Activated CD4-positive, alpha-beta memory T cell treated with anti-CD3 and anti-CD28 coated beads, Interleukin-2, amount 10 ng/mL, durations not matched to agents 7 days and 5 days (primary cell): Measurements from ENCODE around the gene SENP7. TPM values are rescaled to one million over a fixed set of nuclear protein-coding genes. Genes with fewer than 3 reads are reported as not detected.

Source experiments
- CTCF ChIA-PET: fragments of 350-600 bp; sonication (Branson Sonifier 250); formaldehyde crosslinking; loops from one replicate; lab custom pipeline; 2021; ENCODE audit warnings: antibody characterized with exemption, inconsistent platforms; lab: Charles Lee
- POLR2A ChIA-PET: fragments of 350-600 bp; sonication (Branson Sonifier 250); formaldehyde crosslinking; loops from one replicate; lab custom pipeline; 2021; ENCODE audit warnings: antibody characterized with exemption; lab: Charles Lee
- DNase-seq: peaks from one replicate; pipeline ENCODE4 v3.0.0-alpha.2; 2020
- H3K27ac Mint-ChIP-seq: one replicate; pipeline ENCODE4 v1.8.0; 2021; ENCODE audit warnings: mild to moderate bottlenecking, mixed read lengths
- H3K27me3 Mint-ChIP-seq: one replicate; pipeline ENCODE4 v1.8.0; 2021; ENCODE audit warnings: mixed read lengths
- H3K36me3 Mint-ChIP-seq: one replicate; pipeline ENCODE4 v1.8.0; 2021; ENCODE audit warnings: low read depth, mixed read lengths
- H3K4me1 Mint-ChIP-seq: one replicate; pipeline ENCODE4 v1.8.0; 2021; ENCODE audit warnings: mixed read lengths
- H3K4me3 Mint-ChIP-seq: one replicate; pipeline ENCODE4 v1.8.0; 2021; ENCODE audit warnings: mild to moderate bottlenecking, mixed read lengths
- H3K9me3 Mint-ChIP-seq: one replicate; pipeline ENCODE4 v1.8.0; 2021; ENCODE audit warnings: mixed read lengths
- total RNA-seq, 2 experiments: library from RNA; stranded (reverse); gene quantifications; one replicate each; pipeline ENCODE4 v1.2.3, GENCODE V29; 2021

SENP7 gene
- total RNA-seq, 2 experiments from 2014 or later = 28.3 to 30.5 TPM

GRCh38 chr3:101388706-101389105 lies 124.3 kb downstream of the SENP7 start:
- Mint-ChIP-seq H3K27me3 (no peaks in the 10 kb centered on the region), H3K27ac (no peak overlapping the region), H3K36me3 (peaks cover 54% of the 10 kb centered on the region), H3K9me3 (peaks cover 19% of the 10 kb centered on the region), H3K4me3 (no peak overlapping the region), H3K4me1 (peaks cover 19% of the 10 kb centered on the region)
- CTCF ChIA-PET = no interaction called here
- DNase-seq = no peak
- POLR2A ChIA-PET = interaction anchor here (1.5 kb wide), 1 partner anchor 123 kb away, joined by 3 read pairs; no protein-coding TSS in a partner anchor

- POLR2A ChIA-PET = no interaction called here
- CTCF ChIA-PET = no interaction called here
- Mint-ChIP-seq H3K36me3 (peaks cover 43% of the 10 kb centered on the region), H3K4me1 (peaks cover 19% of the 10 kb centered on the region), H3K9me3 (peaks cover 12% of the 10 kb centered on the region), H3K4me3 (no peak overlapping the region), H3K27ac (no peak overlapping the region), H3K27me3 (no peaks in the 10 kb centered on the region)
- DNase-seq = no peak
Observed at GRCh38 chr3:101387351-101387750, 125.7 kb downstream of the SENP7 start.

- H3K27ac Mint-ChIP-seq = no peak overlapping the region
- H3K27me3 Mint-ChIP-seq = no peaks in the 10 kb centered on the region
- peaks cover 4% of the 10 kb centered on the region for H3K9me3 Mint-ChIP-seq
- peaks cover 26% of the 10 kb centered on the region for H3K4me1 Mint-ChIP-seq
- DNase-seq = no peak
- CTCF ChIA-PET = no interaction called here
- H3K4me3 Mint-ChIP-seq = no peak overlapping the region
- peaks cover 21% of the 10 kb centered on the region for H3K36me3 Mint-ChIP-seq
- POLR2A ChIA-PET = interaction anchor here (1.1 kb wide), 1 partner anchor 190 kb away, joined by 3 read pairs; the partner anchor contains the start of gene PCNP
Observed at GRCh38 chr3:101384426-101384825, 128.6 kb downstream of the SENP7 start.

GRCh38 chr3:101383656-101384055 lies 129.4 kb downstream of the SENP7 start:
- no peaks in the 10 kb centered on the region for H3K27me3 Mint-ChIP-seq
- no peaks in the 10 kb centered on the region for H3K9me3 Mint-ChIP-seq
- ChIA-PET POLR2A (no interaction called here), CTCF (no interaction called here)
- no peak for DNase-seq
- H3K36me3 Mint-ChIP-seq = peaks cover 15% of the 10 kb centered on the region
- H3K27ac Mint-ChIP-seq = no peak overlapping the region
- H3K4me1 Mint-ChIP-seq = peaks cover 28% of the 10 kb centered on the region
- no peak overlapping the region for H3K4me3 Mint-ChIP-seq

GRCh38 chr3:101383156-101383575 lies 129.8 kb downstream of the SENP7 start:
- POLR2A ChIA-PET = no interaction called here
- Mint-ChIP-seq H3K27me3 (no peaks in the 10 kb centered on the region), H3K36me3 (peaks cover 15% of the 10 kb centered on the region), H3K4me1 (peaks cover 32% of the 10 kb centered on the region), H3K27ac (no peak overlapping the region), H3K4me3 (no peak overlapping the region), H3K9me3 (no peaks in the 10 kb centered on the region)
- CTCF ChIA-PET = no interaction called here
- DNase-seq = no peak

- ChIA-PET POLR2A (interaction anchor here (0.8 to 1.2 kb wide), 5 partner anchors 139 to 554 kb away, joined by 3 to 4 read pairs (median 3); partner anchors contain the start of gene PCNP), CTCF (interaction anchor here (1.2 kb wide), 1 partner anchor 13 kb away, joined by 3 read pairs; no protein-coding TSS in a partner anchor)
- Mint-ChIP-seq H3K36me3 (peaks cover 11% of the 10 kb centered on the region), H3K9me3 (no peaks in the 10 kb centered on the region), H3K4me1 (peaks cover 32% of the 10 kb centered on the region), H3K27ac (no peak overlapping the region), H3K27me3 (no peaks in the 10 kb centered on the region), H3K4me3 (no peak overlapping the region)
- no peak for DNase-seq
Observed at GRCh38 chr3:101381809-101382208, 131.2 kb downstream of the SENP7 start.

- peak overlapping the region; percentile 31 for H3K4me3 Mint-ChIP-seq
- H3K9me3 Mint-ChIP-seq = no peaks in the 10 kb centered on the region
- H3K36me3 Mint-ChIP-seq = peaks cover 12% of the 10 kb centered on the region
- DNase-seq = no peak
- H3K4me1 Mint-ChIP-seq = peaks cover 32% of the 10 kb centered on the region
- ChIA-PET CTCF (no interaction called here), POLR2A (no interaction called here)
- peak overlapping the region; percentile 28 for H3K27ac Mint-ChIP-seq
- no peaks in the 10 kb centered on the region for H3K27me3 Mint-ChIP-seq
Observed at GRCh38 chr3:101379658-101380376, 133.2 kb downstream of the SENP7 start.

GRCh38 chr3:101377796-101378195 lies 135.2 kb downstream of the SENP7 start:
- Mint-ChIP-seq H3K4me1 (peaks cover 35% of the 10 kb centered on the region), H3K36me3 (peaks cover 12% of the 10 kb centered on the region), H3K4me3 (no peak overlapping the region), H3K27ac (no peak overlapping the region), H3K27me3 (no peaks in the 10 kb centered on the region), H3K9me3 (no peaks in the 10 kb centered on the region)
- POLR2A ChIA-PET = no interaction called here
- CTCF ChIA-PET = no interaction called here
- DNase-seq = no peak

- H3K4me3 Mint-ChIP-seq = no peak overlapping the region
- no peak for DNase-seq
- POLR2A ChIA-PET = no interaction called here
- H3K9me3 Mint-ChIP-seq = no peaks in the 10 kb centered on the region
- no peak overlapping the region for H3K27ac Mint-ChIP-seq
- peaks cover 35% of the 10 kb centered on the region for H3K4me1 Mint-ChIP-seq
- no peaks in the 10 kb centered on the region for H3K27me3 Mint-ChIP-seq
- CTCF ChIA-PET = no interaction called here
- H3K36me3 Mint-ChIP-seq = peaks cover 12% of the 10 kb centered on the region
Observed at GRCh38 chr3:101377209-101377608, 135.8 kb downstream of the SENP7 start.

- no peak overlapping the region for H3K4me3 Mint-ChIP-seq
- POLR2A ChIA-PET = interaction anchor here (1.7 kb wide), 1 partner anchor 186 kb away, joined by 4 read pairs; the partner anchor contains the start of gene TRMT10C
- no peak for DNase-seq
- peaks cover 26% of the 10 kb centered on the region for H3K4me1 Mint-ChIP-seq
- H3K27ac Mint-ChIP-seq = no peak overlapping the region
- H3K36me3 Mint-ChIP-seq = peaks cover 12% of the 10 kb centered on the region
- no peaks in the 10 kb centered on the region for H3K27me3 Mint-ChIP-seq
- no peaks in the 10 kb centered on the region for H3K9me3 Mint-ChIP-seq
- CTCF ChIA-PET = no interaction called here
Observed at GRCh38 chr3:101375586-101375985, 137.4 kb downstream of the SENP7 start.

- DNase-seq = no peak
- Mint-ChIP-seq H3K4me3 (no peak overlapping the region), H3K27me3 (no peaks in the 10 kb centered on the region), H3K4me1 (no peaks in the 10 kb centered on the region), H3K9me3 (peaks cover 16% of the 10 kb centered on the region), H3K27ac (no peak overlapping the region), H3K36me3 (peaks cover 58% of the 10 kb centered on the region)
- CTCF ChIA-PET = no interaction called here
- POLR2A ChIA-PET = no interaction called here
Observed at GRCh38 chr3:101362406-101362805, 150.6 kb downstream of the SENP7 start.

GRCh38 chr3:101351829-101352228 lies 161.2 kb downstream of the SENP7 start:
- CTCF ChIA-PET = no interaction called here
- Mint-ChIP-seq H3K36me3 (peaks cover 25% of the 10 kb centered on the region), H3K9me3 (peaks cover 4% of the 10 kb centered on the region), H3K27ac (no peak overlapping the region), H3K4me1 (peaks cover 2% of the 10 kb centered on the region), H3K4me3 (no peak overlapping the region), H3K27me3 (no peaks in the 10 kb centered on the region)
- no peak for DNase-seq
- POLR2A ChIA-PET = interaction anchor here (0.6 kb wide), 1 partner anchor 222 kb away, joined by 3 read pairs; the partner anchor contains the start of gene PCNP

- ChIA-PET POLR2A (no interaction called here), CTCF (no interaction called here)
- no peak overlapping the region for H3K27ac Mint-ChIP-seq
- DNase-seq = no peak
- H3K36me3 Mint-ChIP-seq = peaks cover 41% of the 10 kb centered on the region
- H3K27me3 Mint-ChIP-seq = no peaks in the 10 kb centered on the region
- no peak overlapping the region for H3K4me3 Mint-ChIP-seq
- H3K4me1 Mint-ChIP-seq = no peaks in the 10 kb centered on the region
- H3K9me3 Mint-ChIP-seq = no peaks in the 10 kb centered on the region
Observed at GRCh38 chr3:101340591-101340990, 172.4 kb downstream of the SENP7 start.
